Retinal pigment epithelial cell (primary cell): ENCODE data around the gene ANK2.

ENCODE experiments used
- DNase-seq: peaks from one replicate; pipeline ENCODE4 v3.0.0-alpha.2; 2010; ENCODE audit warnings: low read depth
- H3K4me3 ChIP-seq: 2 replicates; pipeline ENCODE4 v1.5.1; 2011; ENCODE audit warnings: mild to moderate bottlenecking, low read length, control low read depth, moderate library complexity
- TF ChIP-seq, protein P1 (sequence below): conservative IDR thresholded peaks from 2 replicates; pipeline ENCODE4 v1.5.1; 2011; ENCODE audit warnings: low read depth, low read length, control low read depth, inconsistent platforms

The ANK2 gene

DNA sequence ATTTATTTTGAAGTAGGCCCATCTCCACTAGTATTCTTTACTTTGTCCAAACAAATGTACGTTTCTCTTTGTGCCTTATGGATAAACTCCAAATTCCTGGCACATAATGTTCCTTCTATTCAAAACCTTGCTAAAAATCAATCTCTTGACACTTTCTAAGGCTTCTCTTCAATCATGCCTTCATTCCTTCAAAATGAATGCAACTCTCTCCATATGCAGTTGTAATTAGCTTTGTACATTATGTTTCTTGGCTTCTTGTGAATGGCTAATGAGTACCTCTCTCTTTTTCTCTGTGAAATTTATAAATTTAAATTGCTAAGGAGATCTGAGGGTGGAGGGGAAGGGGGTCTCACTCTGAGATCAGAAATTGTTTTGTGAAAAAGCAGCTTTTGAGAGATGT, 24.0 kb upstream of the ANK2 start:
- no peak for DNase-seq
- H3K4me3 ChIP-seq, result no peak overlapping the region
- TF ChIP-seq, protein P1, sequence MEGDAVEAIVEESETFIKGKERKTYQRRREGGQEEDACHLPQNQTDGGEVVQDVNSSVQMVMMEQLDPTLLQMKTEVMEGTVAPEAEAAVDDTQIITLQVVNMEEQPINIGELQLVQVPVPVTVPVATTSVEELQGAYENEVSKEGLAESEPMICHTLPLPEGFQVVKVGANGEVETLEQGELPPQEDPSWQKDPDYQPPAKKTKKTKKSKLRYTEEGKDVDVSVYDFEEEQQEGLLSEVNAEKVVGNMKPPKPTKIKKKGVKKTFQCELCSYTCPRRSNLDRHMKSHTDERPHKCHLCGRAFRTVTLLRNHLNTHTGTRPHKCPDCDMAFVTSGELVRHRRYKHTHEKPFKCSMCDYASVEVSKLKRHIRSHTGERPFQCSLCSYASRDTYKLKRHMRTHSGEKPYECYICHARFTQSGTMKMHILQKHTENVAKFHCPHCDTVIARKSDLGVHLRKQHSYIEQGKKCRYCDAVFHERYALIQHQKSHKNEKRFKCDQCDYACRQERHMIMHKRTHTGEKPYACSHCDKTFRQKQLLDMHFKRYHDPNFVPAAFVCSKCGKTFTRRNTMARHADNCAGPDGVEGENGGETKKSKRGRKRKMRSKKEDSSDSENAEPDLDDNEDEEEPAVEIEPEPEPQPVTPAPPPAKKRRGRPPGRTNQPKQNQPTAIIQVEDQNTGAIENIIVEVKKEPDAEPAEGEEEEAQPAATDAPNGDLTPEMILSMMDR, result no peak

DNA sequence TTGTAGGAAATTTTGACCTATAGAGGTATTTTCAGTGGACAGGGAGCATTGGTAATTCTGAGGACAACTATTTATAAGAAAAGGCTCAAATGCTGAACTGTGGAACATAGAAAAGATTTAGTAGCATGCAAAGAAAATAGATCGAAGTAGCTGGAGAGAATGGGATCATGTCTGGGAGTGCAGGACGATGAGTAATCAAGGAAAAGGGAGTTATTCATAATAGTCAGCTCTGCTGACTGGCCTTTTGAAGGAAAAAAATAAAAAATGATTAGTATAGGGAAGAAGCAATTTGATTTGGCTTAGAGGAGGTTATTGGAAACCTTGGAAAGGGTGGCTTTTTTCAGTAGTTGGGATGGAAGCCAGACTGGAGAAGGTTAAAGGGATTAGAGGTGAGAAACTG, 22.9 kb upstream of the ANK2 start:
- no peak overlapping the region for H3K4me3 ChIP-seq
- TF ChIP-seq, protein P1, result no peak
- DNase-seq, result no peak

DNA sequence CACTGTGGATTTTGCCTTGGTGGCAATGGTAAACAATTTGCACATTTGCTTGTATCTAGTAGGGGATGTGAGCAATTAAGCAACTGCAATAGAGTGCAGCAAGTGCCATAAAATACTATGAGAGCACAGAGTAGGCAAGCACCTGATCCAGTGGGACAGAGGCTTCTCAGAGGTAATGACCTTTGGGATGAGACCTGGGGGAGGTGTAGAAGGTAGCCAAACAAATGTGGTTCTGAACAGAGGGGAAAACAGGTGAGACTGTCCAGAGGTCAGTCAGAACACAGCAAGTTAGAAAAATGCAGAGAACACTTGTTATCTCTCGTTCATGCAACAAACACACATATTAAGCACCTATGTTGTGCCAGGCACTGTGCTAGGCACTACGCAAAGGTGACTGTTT, 21.4 kb upstream of the ANK2 start:
- TF ChIP-seq, protein P1, result no peak
- no peak for DNase-seq
- H3K4me3 ChIP-seq, result no peak overlapping the region

DNA sequence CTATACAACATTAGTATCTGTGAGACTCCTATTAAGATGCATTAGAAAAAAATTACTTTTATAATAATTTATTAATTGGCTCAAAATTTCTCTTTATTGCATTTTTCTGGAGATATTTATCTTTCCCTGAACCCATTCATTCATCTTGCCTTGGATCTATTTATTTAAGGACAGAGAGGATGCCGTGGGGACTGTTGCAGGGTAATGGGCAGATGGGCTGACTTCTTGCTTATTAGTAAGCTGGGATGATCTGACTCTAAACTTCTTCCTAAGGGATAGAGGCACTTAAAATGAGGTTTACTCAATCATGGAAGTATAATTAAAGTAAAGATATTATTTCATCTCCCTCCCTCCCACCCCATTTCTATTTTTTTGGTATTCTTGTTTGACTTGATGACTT, 18.2 kb upstream of the ANK2 start:
- TF ChIP-seq, protein P1, result no peak
- DNase-seq, result no peak
- H3K4me3 ChIP-seq, result no peak overlapping the region

DNA sequence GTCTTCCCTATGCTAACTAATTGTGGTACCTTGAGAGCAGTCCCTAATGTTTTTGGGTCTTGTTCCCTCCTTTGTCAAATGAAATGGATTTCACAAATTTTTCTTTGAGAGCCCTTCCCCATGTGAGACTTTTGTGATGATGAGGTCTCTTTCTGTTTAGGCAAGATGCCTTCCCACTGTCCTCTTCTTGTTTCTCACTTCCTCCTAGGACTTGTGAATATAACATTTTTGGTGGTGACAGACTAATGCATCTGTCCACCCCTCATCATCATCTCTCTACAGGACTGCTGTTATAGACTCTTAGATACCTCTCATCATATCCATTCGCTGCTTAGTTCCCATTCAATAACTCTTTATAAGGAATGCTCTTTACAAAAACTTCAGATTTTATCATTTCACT, 8.7 kb upstream of the ANK2 start:
- DNase-seq, result no peak
- H3K4me3 ChIP-seq, result no peak overlapping the region
- TF ChIP-seq, protein P1, result no peak

DNA sequence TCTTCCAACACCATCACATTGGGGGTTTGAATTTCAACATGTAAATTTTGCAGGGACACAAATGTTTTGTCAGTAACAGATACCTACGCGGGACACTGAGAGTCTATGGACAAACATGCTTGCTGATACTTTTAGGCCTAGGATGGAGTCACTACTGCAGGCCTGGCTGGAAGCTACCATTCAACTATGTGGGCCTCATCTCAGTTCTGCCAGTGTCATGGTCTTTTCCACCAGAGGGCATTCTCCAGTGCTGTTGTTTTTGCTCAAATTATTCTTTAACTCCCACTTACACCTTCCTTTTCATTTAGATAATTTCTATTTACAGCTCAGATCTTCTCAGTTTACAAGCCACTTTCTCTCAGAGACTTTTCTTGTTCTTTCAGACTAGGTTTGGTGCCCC, 7.0 kb upstream of the ANK2 start:
- DNase-seq, result no peak
- TF ChIP-seq, protein P1, result no peak
- no peak overlapping the region for H3K4me3 ChIP-seq

DNA sequence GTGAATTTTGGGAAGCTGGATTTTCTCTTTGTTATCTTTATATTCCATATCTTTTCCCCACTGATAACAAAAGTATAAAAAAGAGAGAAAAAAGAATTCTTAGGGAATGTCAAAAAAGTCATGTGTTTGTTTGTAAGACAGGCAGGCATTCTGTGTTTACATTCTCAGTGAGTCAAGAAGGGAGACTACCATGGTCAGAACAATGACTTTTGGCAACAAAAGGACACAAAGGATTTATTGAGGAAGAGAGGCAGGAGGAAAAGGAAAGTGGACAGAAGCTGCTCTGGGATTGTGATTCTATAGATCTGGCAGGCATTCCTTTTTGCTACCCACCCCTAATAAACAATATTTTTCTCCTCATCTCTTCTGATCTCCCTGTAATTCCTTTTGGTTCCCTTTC, 5.9 kb upstream of the ANK2 start:
- no peak overlapping the region for H3K4me3 ChIP-seq
- TF ChIP-seq, protein P1, result no peak
- no peak for DNase-seq
